Activated CD4-positive, alpha-beta memory T cell treated with anti-CD3 and anti-CD28 coated beads, Interleukin-2, amount 10 ng/mL, durations not matched to agents 7 days and 5 days (primary cell): Measurements from ENCODE around the gene ZBTB9. TPM values are rescaled to one million over a fixed set of nuclear protein-coding genes. Genes with fewer than 3 reads are reported as not detected.

ENCODE experiments used
- CTCF ChIA-PET: fragments of 350-600 bp; sonication (Branson Sonifier 250); formaldehyde crosslinking; loops from one replicate; lab custom pipeline; 2021; ENCODE audit warnings: antibody characterized with exemption, inconsistent platforms; lab: Charles Lee
- POLR2A ChIA-PET: fragments of 350-600 bp; sonication (Branson Sonifier 250); formaldehyde crosslinking; loops from one replicate; lab custom pipeline; 2021; ENCODE audit warnings: antibody characterized with exemption; lab: Charles Lee
- DNase-seq: peaks from one replicate; pipeline ENCODE4 v3.0.0-alpha.2; 2020
- H3K27ac Mint-ChIP-seq: one replicate; pipeline ENCODE4 v1.8.0; 2021; ENCODE audit warnings: mild to moderate bottlenecking, mixed read lengths
- H3K27me3 Mint-ChIP-seq: one replicate; pipeline ENCODE4 v1.8.0; 2021; ENCODE audit warnings: mixed read lengths
- H3K36me3 Mint-ChIP-seq: one replicate; pipeline ENCODE4 v1.8.0; 2021; ENCODE audit warnings: low read depth, mixed read lengths
- H3K4me1 Mint-ChIP-seq: one replicate; pipeline ENCODE4 v1.8.0; 2021; ENCODE audit warnings: mixed read lengths
- H3K4me3 Mint-ChIP-seq: one replicate; pipeline ENCODE4 v1.8.0; 2021; ENCODE audit warnings: mild to moderate bottlenecking, mixed read lengths
- H3K9me3 Mint-ChIP-seq: one replicate; pipeline ENCODE4 v1.8.0; 2021; ENCODE audit warnings: mixed read lengths
- total RNA-seq, 2 experiments: library from RNA; stranded (reverse); gene quantifications; one replicate each; pipeline ENCODE4 v1.2.3, GENCODE V29; 2021

Gene ZBTB9
- total RNA-seq, 2 experiments from 2014 or later: 6.9 to 7.4 TPM

- POLR2A ChIA-PET: interaction anchor here (2.8 to 3.2 kb wide), 2 partner anchors 10 to 13 kb away, joined by 11 to 13 read pairs; partner anchors contain the start of gene ZBTB9
Measured at GRCh38 chr6:33440649-33441309, 13.6 kb upstream of the ZBTB9 start.

GRCh38 chr6:33441457-33441856 lies 12.9 kb upstream of the ZBTB9 start:
- DNase-seq: no peak
- Mint-ChIP-seq H3K4me3 (no peak overlapping the region), H3K4me1 (no peaks in the 10 kb centered on the region), H3K9me3 (no peaks in the 10 kb centered on the region), H3K27ac (no peak overlapping the region), H3K36me3 (peaks cover 57% of the 10 kb centered on the region), H3K27me3 (no peaks in the 10 kb centered on the region)
- CTCF ChIA-PET: interaction anchor here (0.6 kb wide), 1 partner anchor 158 kb away, joined by 4 read pairs; no protein-coding TSS in a partner anchor
- POLR2A ChIA-PET: interaction anchor here (2.8 to 3.2 kb wide), 2 partner anchors 11 to 13 kb away, joined by 11 to 13 read pairs; partner anchors contain the start of gene ZBTB9

More at GRCh38 chr6:33440649-33441309, 13.6 kb upstream of the ZBTB9 start:
- peaks cover 58% of the 10 kb centered on the region for H3K36me3 Mint-ChIP-seq
- no peak overlapping the region for H3K27ac Mint-ChIP-seq
- no peaks in the 10 kb centered on the region for H3K9me3 Mint-ChIP-seq
- CTCF ChIA-PET: interaction anchor here (0.6 to 1.6 kb wide), 3 partner anchors 10 to 158 kb away, joined by 4 to 6 read pairs (median 5); partner anchors contain the start of gene ZBTB9
- H3K4me1 Mint-ChIP-seq: no peaks in the 10 kb centered on the region
- no peak overlapping the region for H3K4me3 Mint-ChIP-seq
- DNase-seq: no peak
- H3K27me3 Mint-ChIP-seq: no peaks in the 10 kb centered on the region

GRCh38 chr6:33442283-33442682 lies 12.1 kb upstream of the ZBTB9 start:
- Mint-ChIP-seq H3K27ac (no peak overlapping the region), H3K4me3 (no peak overlapping the region), H3K9me3 (no peaks in the 10 kb centered on the region), H3K4me1 (no peaks in the 10 kb centered on the region), H3K36me3 (peaks cover 55% of the 10 kb centered on the region), H3K27me3 (no peaks in the 10 kb centered on the region)
- DNase-seq: no peak
- CTCF ChIA-PET: no interaction called here
- POLR2A ChIA-PET: interaction anchor here (3.2 kb wide), 1 partner anchor 12 kb away, joined by 13 read pairs; no protein-coding TSS in a partner anchor

GRCh38 chr6:33443025-33443424 lies 11.4 kb upstream of the ZBTB9 start:
- ChIA-PET POLR2A (no interaction called here), CTCF (no interaction called here)
- no peaks in the 10 kb centered on the region for H3K27me3 Mint-ChIP-seq
- DNase-seq: no peak
- peaks cover 1% of the 10 kb centered on the region for H3K4me1 Mint-ChIP-seq
- peaks cover 58% of the 10 kb centered on the region for H3K36me3 Mint-ChIP-seq
- no peak overlapping the region for H3K27ac Mint-ChIP-seq
- no peaks in the 10 kb centered on the region for H3K9me3 Mint-ChIP-seq
- no peak overlapping the region for H3K4me3 Mint-ChIP-seq

- ChIA-PET POLR2A (no interaction called here), CTCF (interaction anchor here (2.0 kb wide), 1 partner anchor 10 kb away, joined by 8 read pairs; the partner anchor contains the start of gene ZBTB9)
- no peak overlapping the region for H3K4me3 Mint-ChIP-seq
- H3K27ac Mint-ChIP-seq: no peak overlapping the region
- no peaks in the 10 kb centered on the region for H3K27me3 Mint-ChIP-seq
- H3K4me1 Mint-ChIP-seq: peaks cover 1% of the 10 kb centered on the region
- no peaks in the 10 kb centered on the region for H3K9me3 Mint-ChIP-seq
- no peak for DNase-seq
- H3K36me3 Mint-ChIP-seq: peaks cover 58% of the 10 kb centered on the region
Measured at GRCh38 chr6:33443619-33444504, 10.5 kb upstream of the ZBTB9 start.

GRCh38 chr6:33445119-33445603 lies 9.2 kb upstream of the ZBTB9 start:
- Mint-ChIP-seq H3K27me3 (no peaks in the 10 kb centered on the region), H3K27ac (no peak overlapping the region), H3K9me3 (no peaks in the 10 kb centered on the region), H3K4me1 (peaks cover 1% of the 10 kb centered on the region), H3K36me3 (peaks cover 52% of the 10 kb centered on the region), H3K4me3 (no peak overlapping the region)
- POLR2A ChIA-PET: no interaction called here
- no peak for DNase-seq
- CTCF ChIA-PET: interaction anchor here (2.0 kb wide), 1 partner anchor 9 kb away, joined by 8 read pairs; the partner anchor contains the start of gene ZBTB9

- no peak for DNase-seq
- POLR2A ChIA-PET: interaction anchor here (0.6 to 1.1 kb wide), 2 partner anchors 8 to 15 kb away, joined by 3 read pairs; partner anchors contain the start of gene ZBTB9
- Mint-ChIP-seq H3K27me3 (no peaks in the 10 kb centered on the region), H3K4me1 (peaks cover 1% of the 10 kb centered on the region), H3K4me3 (no peak overlapping the region), H3K27ac (no peak overlapping the region), H3K36me3 (peaks cover 42% of the 10 kb centered on the region), H3K9me3 (no peaks in the 10 kb centered on the region)
- CTCF ChIA-PET: interaction anchor here (1.1 to 2.0 kb wide), 2 partner anchors 8 to 15 kb away, joined by 3 to 8 read pairs; partner anchors contain the start of gene ZBTB9
Measured at GRCh38 chr6:33446356-33446755, 8.0 kb upstream of the ZBTB9 start.

GRCh38 chr6:33450434-33450833 lies 3.9 kb upstream of the ZBTB9 start:
- ChIA-PET POLR2A (interaction anchor here (1.0 kb wide), 1 partner anchor 20 kb away, joined by 4 read pairs; no protein-coding TSS in a partner anchor), CTCF (no interaction called here)

GRCh38 chr6:33451606-33452005 lies 2.8 kb upstream of the ZBTB9 start:
- H3K27ac Mint-ChIP-seq: no peak overlapping the region
- H3K27me3 Mint-ChIP-seq: no peaks in the 10 kb centered on the region
- CTCF ChIA-PET: no interaction called here
- peaks cover 26% of the 10 kb centered on the region for H3K4me1 Mint-ChIP-seq
- no peak overlapping the region for H3K4me3 Mint-ChIP-seq
- POLR2A ChIA-PET: no interaction called here
- H3K9me3 Mint-ChIP-seq: no peaks in the 10 kb centered on the region
- peaks cover 28% of the 10 kb centered on the region for H3K36me3 Mint-ChIP-seq
- no peak for DNase-seq

More at GRCh38 chr6:33450434-33450833, 3.9 kb upstream of the ZBTB9 start:
- H3K9me3 Mint-ChIP-seq: no peaks in the 10 kb centered on the region
- no peak for DNase-seq
- peaks cover 29% of the 10 kb centered on the region for H3K36me3 Mint-ChIP-seq
- no peak overlapping the region for H3K27ac Mint-ChIP-seq
- peaks cover 25% of the 10 kb centered on the region for H3K4me1 Mint-ChIP-seq
- H3K4me3 Mint-ChIP-seq: no peak overlapping the region
- no peaks in the 10 kb centered on the region for H3K27me3 Mint-ChIP-seq

- Mint-ChIP-seq H3K27ac (no peak overlapping the region), H3K4me3 (no peak overlapping the region), H3K4me1 (peaks cover 26% of the 10 kb centered on the region)
Measured at GRCh38 chr6:33452496-33452895, 1.9 kb upstream of the ZBTB9 start.

GRCh38 chr6:33453393-33454008 lies 875 bp upstream of the ZBTB9 start:
- ChIA-PET POLR2A (interaction anchor here (0.6 to 2.9 kb wide), 16 partner anchors 7 to 258 kb away, joined by 3 to 19 read pairs (median 6); partner anchors contain the start of genes B3GALT4, BAK1, ITPR3 and RPS18), CTCF (interaction anchor here (0.5 to 4.3 kb wide), 7 partner anchors 8 to 173 kb away, joined by 3 to 23 read pairs (median 6); partner anchors contain the start of genes BAK1 and CUTA)
- Mint-ChIP-seq H3K27me3 (no peaks in the 10 kb centered on the region), H3K36me3 (peaks cover 17% of the 10 kb centered on the region), H3K9me3 (no peaks in the 10 kb centered on the region), H3K4me1 (peaks cover 25% of the 10 kb centered on the region), H3K27ac (peak overlapping the region; percentile 79), H3K4me3 (peak overlapping the region; percentile 83)
- no peak for DNase-seq

More at GRCh38 chr6:33452496-33452895, 1.9 kb upstream of the ZBTB9 start:
- DNase-seq: no peak
- Mint-ChIP-seq H3K9me3 (no peaks in the 10 kb centered on the region), H3K36me3 (peaks cover 27% of the 10 kb centered on the region), H3K27me3 (no peaks in the 10 kb centered on the region)
- ChIA-PET CTCF (interaction anchor here (0.6 kb wide), 1 partner anchor 95 kb away, joined by 3 read pairs; no protein-coding TSS in a partner anchor), POLR2A (no interaction called here)

- peaks cover 12% of the 10 kb centered on the region for H3K36me3 Mint-ChIP-seq
Measured at GRCh38 chr6:33455051-33455450, 675 bp downstream of the ZBTB9 start.

More at GRCh38 chr6:33455051-33455450, 675 bp downstream of the ZBTB9 start:
- ChIA-PET POLR2A (interaction anchor here (0.8 to 2.9 kb wide), 14 partner anchors 15 to 256 kb away, joined by 3 to 19 read pairs (median 6); partner anchors contain the start of genes B3GALT4, BAK1, ITPR3 and RPS18), CTCF (interaction anchor here (0.7 to 4.3 kb wide), 8 partner anchors 15 to 153 kb away, joined by 3 to 23 read pairs (median 4); partner anchors contain the start of genes BAK1, CUTA and KIFC1)
- DNase-seq: no peak
- Mint-ChIP-seq H3K4me1 (peaks cover 25% of the 10 kb centered on the region), H3K27me3 (no peaks in the 10 kb centered on the region), H3K4me3 (peak overlapping the region; percentile 83), H3K27ac (peak overlapping the region; percentile 79), H3K9me3 (no peaks in the 10 kb centered on the region)
